Myocyte (in vitro differentiated cells): Measurements from ENCODE around the gene TIE1. TPM values are rescaled to one million over a fixed set of nuclear protein-coding genes. Genes with fewer than 3 reads are reported as not detected.

Source experiments
- DNase-seq: peaks from one replicate; pipeline ENCODE4 v3.0.0-alpha.2; 2012; ENCODE audit warnings: low read depth
- total RNA-seq: library from RNA; depleted of rRNA; stranded (reverse); fragments of >200 nt; gene quantifications from 2 replicates; pipeline ENCODE4 v1.2.3, GENCODE V29; 2014

TIE1 gene
- total RNA-seq, 1 donor from 2014 or later = 0.11 TPM

GRCh38 chr1:43292679-43293078 lies 8.1 kb upstream of the TIE1 start:
- DNase-seq = no peak

- DNase-seq = peak; percentile 19
Measured at GRCh38 chr1:43293176-43293575, 7.6 kb upstream of the TIE1 start.

GRCh38 chr1:43293896-43294760 lies 6.7 kb upstream of the TIE1 start:
- DNase-seq = peak; percentile 57

- no peak for DNase-seq
Measured at GRCh38 chr1:43294761-43295160, 6.0 kb upstream of the TIE1 start.

GRCh38 chr1:43296207-43296606 lies 4.6 kb upstream of the TIE1 start:
- no peak for DNase-seq

- DNase-seq = no peak
Measured at GRCh38 chr1:43298055-43298454, 2.7 kb upstream of the TIE1 start.

- no peak for DNase-seq
Measured at GRCh38 chr1:43299101-43299500, 1.7 kb upstream of the TIE1 start.

- DNase-seq = no peak
Measured at GRCh38 chr1:43302201-43302600, 1.4 kb downstream of the TIE1 start.

GRCh38 chr1:43302721-43303470 lies 2.1 kb downstream of the TIE1 start:
- DNase-seq = no peak

- no peak for DNase-seq
Measured at GRCh38 chr1:43303471-43304313, 2.9 kb downstream of the TIE1 start.

GRCh38 chr1:43304314-43304681 lies 3.5 kb downstream of the TIE1 start:
- DNase-seq = no peak

- no peak for DNase-seq
Measured at GRCh38 chr1:43304771-43305300, 4.1 kb downstream of the TIE1 start.

- DNase-seq = no peak
Measured at GRCh38 chr1:43305461-43305860, 4.7 kb downstream of the TIE1 start.

GRCh38 chr1:43305926-43306687 lies 5.3 kb downstream of the TIE1 start:
- no peak for DNase-seq

- DNase-seq = no peak
Measured at GRCh38 chr1:43306688-43307457, 6.1 kb downstream of the TIE1 start.

- no peak for DNase-seq
Measured at GRCh38 chr1:43307458-43308158, 6.8 kb downstream of the TIE1 start.

- no peak for DNase-seq
Measured at GRCh38 chr1:43308635-43309404, 8.0 kb downstream of the TIE1 start.

GRCh38 chr1:43309405-43310025 lies 8.7 kb downstream of the TIE1 start:
- no peak for DNase-seq
